Sciatic nerve (tissue), 2 donors: ENCODE data around the gene HGS. TPM values are rescaled to one million over a fixed set of nuclear protein-coding genes. Genes with fewer than 3 reads are reported as not detected.
A peak's percentile ranks its signal among the peaks of the same experiment; 100 is the strongest.
"Not testable (repeated sequence)": the region's sequence is repeated elsewhere in the genome, so short reads cannot be mapped to it uniquely, and the experiment has no call there.

Source experiments
- ATAC-seq: fragments of 200-7000 bp; cut with Tn5 transposase; one replicate; pipeline ENCODE4 v1.9.1; 2020; ENCODE audit warnings: mild to moderate bottlenecking, moderate library complexity
- DNase-seq: peaks from one replicate; pipeline ENCODE4 v3.0.0-alpha.2; 2020; ENCODE audit warnings: low spot score
- intact Hi-C: fragments of 100-400 bp; cut with DNase I; formaldehyde crosslinking; loops from one replicate; pipeline ENCODE4 v1.14.2; 2022
- microRNA-seq: library from miRNA; unstranded; fragments of <30 nt; microRNA quantifications from one replicate; pipeline ENCODE4 v1.2.0, GENCODE V29; 2020
- total RNA-seq: library from RNA; stranded (reverse); fragmentation: NEBNext Ultra II Directional; extraction: Animal tissue kit (Norgen Biotek cat#: 25700); gene quantifications from one replicate; pipeline ENCODE4 v1.2.1, GENCODE V29; 2021
- donor health status: DM: no; HTN: no; CAD: no.
- donor health status: DM: no; HTN: no; CAD: no.

The HGS gene
- total RNA-seq, 1 donor from 2014 or later = 79.8 TPM

GRCh38 chr17:81733507-81734404 lies 49.9 kb downstream of the HGS start:
- peak; percentile 91 for ATAC-seq
- intact Hi-C loops = no loop called here
- peak; percentile 88 for DNase-seq

- DNase-seq (no peak), ATAC-seq (peak; percentile 20)
- intact Hi-C loops = no loop called here
Observed at GRCh38 chr17:81734405-81735263, 50.8 kb downstream of the HGS start.

- DNase-seq = no peak
- intact Hi-C loops = no loop called here
- ATAC-seq = peak; percentile 30
Observed at GRCh38 chr17:81735264-81736102, 51.7 kb downstream of the HGS start.

GRCh38 chr17:81737947-81738800 lies 54.4 kb downstream of the HGS start:
- no peak for ATAC-seq

GRCh38 chr17:81738801-81739393 lies 55.1 kb downstream of the HGS start:
- ATAC-seq = no peak
- intact Hi-C loops = no loop called here
- no peak for DNase-seq

More at GRCh38 chr17:81737947-81738800, 54.4 kb downstream of the HGS start:
- intact Hi-C loops = no loop called here
- no peak for DNase-seq

- DNase-seq, intact Hi-C loops, ATAC-seq: not testable (repeated sequence)
Observed at GRCh38 chr17:81739593-81739992, 55.8 kb downstream of the HGS start.

- intact Hi-C loops = no loop called here
- no peak for DNase-seq
- ATAC-seq = peak; percentile 44
Observed at GRCh38 chr17:81740395-81740961, 56.7 kb downstream of the HGS start.

GRCh38 chr17:81741049-81741593 lies 57.3 kb downstream of the HGS start:
- intact Hi-C loops = no loop called here
- DNase-seq (no peak), ATAC-seq (peak; percentile 32)

GRCh38 chr17:81741594-81742452 lies 58.0 kb downstream of the HGS start:
- DNase-seq = no peak
- ATAC-seq = peak; percentile 17
- intact Hi-C loops = no loop called here

Small RNA genes within 50 kb of the gene (microRNA-seq; reads per million reads assigned to microRNA genes)
- not detected for gene MIR6786

Other genes with a start within 250 kb of the HGS start
- gene ACTG1, start 171.2 kb upstream of the HGS start, total RNA-seq = 2,552 TPM
- 1.6 TPM for gene FSCN2, start 155.6 kb upstream of the HGS start, total RNA-seq
- 20.0 TPM for gene FAAP100, start 131.7 kb upstream of the HGS start, total RNA-seq
- gene NPLOC4, start 46.9 kb upstream of the HGS start, total RNA-seq = 82.3 TPM
- 0.85 TPM for gene TSPAN10, start 46.8 kb upstream of the HGS start, total RNA-seq
- not detected for gene PDE6G, start 27.5 kb upstream of the HGS start, total RNA-seq
- gene OXLD1, start 17.4 kb upstream of the HGS start, total RNA-seq = 17.9 TPM
- 10.2 TPM for gene CCDC137, start 17.3 kb upstream of the HGS start, total RNA-seq
- 31.8 TPM for gene ARL16, start 214 bp upstream of the HGS start, total RNA-seq
- 23.6 TPM for gene MRPL12, start 19.4 kb downstream of the HGS start, total RNA-seq
- 23.0 TPM for gene SLC25A10, start 28.3 kb downstream of the HGS start, total RNA-seq
- 7.8 TPM for gene GCGR, start 120.1 kb downstream of the HGS start, total RNA-seq
- 91.5 TPM for gene MCRIP1, start 149.3 kb downstream of the HGS start, total RNA-seq
- not detected for gene PPP1R27, start 151.0 kb downstream of the HGS start, total RNA-seq
- 248 TPM for gene P4HB, start 176.5 kb downstream of the HGS start, total RNA-seq
- 387 TPM for gene ARHGDIA, start 187.3 kb downstream of the HGS start, total RNA-seq
- gene ALYREF, start 207.6 kb downstream of the HGS start, total RNA-seq = 45.9 TPM
- gene ANAPC11, start 207.7 kb downstream of the HGS start, total RNA-seq = 58.2 TPM
- 0.80 TPM for gene NPB, start 218.2 kb downstream of the HGS start, total RNA-seq
- gene PCYT2, start 227.4 kb downstream of the HGS start, total RNA-seq = 34.1 TPM
- 17.7 TPM for gene SIRT7, start 234.2 kb downstream of the HGS start, total RNA-seq
- 27.8 TPM for gene MAFG, start 243.7 kb downstream of the HGS start, total RNA-seq